HT1080 (cell line): ENCODE data around the gene PRR19. TPM values are rescaled to one million over a fixed set of nuclear protein-coding genes. Genes with fewer than 3 reads are reported as not detected.

Experiments
- DNase-seq: peaks from one replicate; pipeline ENCODE4 v3.0.0-alpha.2; 2015; ENCODE audit warnings: low read depth
- total RNA-seq: library from RNA; depleted of rRNA; stranded (reverse); fragments of >200 nt; shearing (Covaris generic); gene quantifications from 2 replicates; pipeline ENCODE4 v1.2.3, GENCODE V29; 2014

PRR19 gene
- total RNA-seq, 1 experiment from 2014 or later: 2.8 TPM

GRCh38 chr19:42294471-42295137 lies 7.3 kb upstream of the PRR19 start:
- DNase-seq: no peak

GRCh38 chr19:42295342-42295741 lies 6.6 kb upstream of the PRR19 start:
- DNase-seq: no peak

GRCh38 chr19:42295831-42296525 lies 6.0 kb upstream of the PRR19 start:
- peak; percentile 60 for DNase-seq

- DNase-seq: no peak
Observed at GRCh38 chr19:42297039-42297438, 4.9 kb upstream of the PRR19 start.

- no peak for DNase-seq
Observed at GRCh38 chr19:42303101-42303464, 1.2 kb downstream of the PRR19 start.

- no peak for DNase-seq
Observed at GRCh38 chr19:42303876-42304275, 1.9 kb downstream of the PRR19 start.

GRCh38 chr19:42306646-42307045 lies 4.7 kb downstream of the PRR19 start:
- DNase-seq: no peak

GRCh38 chr19:42309686-42310085 lies 7.8 kb downstream of the PRR19 start:
- DNase-seq: no peak

- no peak for DNase-seq
Observed at GRCh38 chr19:42311657-42312056, 9.7 kb downstream of the PRR19 start.

GRCh38 chr19:42312370-42312769 lies 10.4 kb downstream of the PRR19 start:
- DNase-seq: no peak

- DNase-seq: peak; percentile 42
Observed at GRCh38 chr19:42313096-42313839, 11.3 kb downstream of the PRR19 start, which contains the start of gene TMEM145. TMEM145 (plus strand) TSS chr19:42313309; CDS start chr19:42313377, 68 bp downstream.

- DNase-seq: no peak
Observed at GRCh38 chr19:42313840-42314755, 12.2 kb downstream of the PRR19 start.

- no peak for DNase-seq
Observed at GRCh38 chr19:42315024-42315423, 13.1 kb downstream of the PRR19 start.

- peak; percentile 87 for DNase-seq
Observed at GRCh38 chr19:42316223-42317211, 14.6 kb downstream of the PRR19 start.

GRCh38 chr19:42317535-42317934 lies 15.6 kb downstream of the PRR19 start:
- no peak for DNase-seq

- no peak for DNase-seq
Observed at GRCh38 chr19:42322305-42322704, 20.4 kb downstream of the PRR19 start.

- DNase-seq: no peak
Observed at GRCh38 chr19:42323473-42323851, 21.5 kb downstream of the PRR19 start.

GRCh38 chr19:42323852-42324654 lies 22.1 kb downstream of the PRR19 start:
- DNase-seq: no peak

GRCh38 chr19:42324655-42325307 lies 22.8 kb downstream of the PRR19 start:
- DNase-seq: no peak
